ENCODE results near the gene PHOSPHO2. TPM values are rescaled to one million over a fixed set of nuclear protein-coding genes. Genes with fewer than 3 reads are reported as not detected.
A peak's percentile ranks its signal among the peaks of the same experiment; 100 is the strongest.

PHOSPHO2 gene
- total and polyA plus RNA-seq, 11 donors: 0.80 to 5.4 (median 3.0) TPM

DNA sequence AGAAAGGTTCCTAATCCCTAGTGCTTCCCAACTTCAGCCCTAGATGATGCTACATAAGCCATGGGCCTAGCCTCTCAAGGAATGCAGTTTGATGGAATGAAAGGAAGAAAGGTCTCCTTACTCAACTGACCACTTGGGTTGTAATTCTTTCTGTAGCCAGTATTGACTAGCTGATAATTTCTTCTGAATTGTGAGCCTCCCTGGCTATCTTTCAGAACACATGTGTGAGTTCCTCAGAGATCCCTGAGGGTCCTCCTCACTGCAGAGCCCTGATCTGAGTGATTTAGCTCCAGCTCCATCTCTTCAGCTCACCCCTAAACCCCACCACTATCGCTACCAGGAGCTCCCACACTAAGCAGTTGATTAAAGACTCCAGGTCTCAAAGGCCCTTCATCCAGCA lies 31.5 kb upstream of the PHOSPHO2 start:
- Histone ChIP-seq H3K9me3 (no peaks in the 10 kb centered on the region), H3K36me3 (no peaks in the 10 kb centered on the region), H3K4me3 (no peak overlapping the region), H3K27ac (no peak overlapping the region), H3K27me3 (no peaks in the 10 kb centered on the region), H3K4me1 (peaks cover 0 to 13% (median 0%) of the 10 kb centered on the region in 12 donors)
- no peak for DNase-seq
- WGBS, 4 donors: 81 to 100% (median 98%) methylated on average over 1 of the region's 1 CpG
- intact Hi-C loops (cut with DNase I): no loop called here
- TF ChIP-seq, protein P1, sequence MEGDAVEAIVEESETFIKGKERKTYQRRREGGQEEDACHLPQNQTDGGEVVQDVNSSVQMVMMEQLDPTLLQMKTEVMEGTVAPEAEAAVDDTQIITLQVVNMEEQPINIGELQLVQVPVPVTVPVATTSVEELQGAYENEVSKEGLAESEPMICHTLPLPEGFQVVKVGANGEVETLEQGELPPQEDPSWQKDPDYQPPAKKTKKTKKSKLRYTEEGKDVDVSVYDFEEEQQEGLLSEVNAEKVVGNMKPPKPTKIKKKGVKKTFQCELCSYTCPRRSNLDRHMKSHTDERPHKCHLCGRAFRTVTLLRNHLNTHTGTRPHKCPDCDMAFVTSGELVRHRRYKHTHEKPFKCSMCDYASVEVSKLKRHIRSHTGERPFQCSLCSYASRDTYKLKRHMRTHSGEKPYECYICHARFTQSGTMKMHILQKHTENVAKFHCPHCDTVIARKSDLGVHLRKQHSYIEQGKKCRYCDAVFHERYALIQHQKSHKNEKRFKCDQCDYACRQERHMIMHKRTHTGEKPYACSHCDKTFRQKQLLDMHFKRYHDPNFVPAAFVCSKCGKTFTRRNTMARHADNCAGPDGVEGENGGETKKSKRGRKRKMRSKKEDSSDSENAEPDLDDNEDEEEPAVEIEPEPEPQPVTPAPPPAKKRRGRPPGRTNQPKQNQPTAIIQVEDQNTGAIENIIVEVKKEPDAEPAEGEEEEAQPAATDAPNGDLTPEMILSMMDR (IDR thresholded peaks at IDR 0.05): no peak
- TF ChIP-seq POLR2A (IDR thresholded peaks at IDR 0.05): no peak
- no peak for ATAC-seq

DNA sequence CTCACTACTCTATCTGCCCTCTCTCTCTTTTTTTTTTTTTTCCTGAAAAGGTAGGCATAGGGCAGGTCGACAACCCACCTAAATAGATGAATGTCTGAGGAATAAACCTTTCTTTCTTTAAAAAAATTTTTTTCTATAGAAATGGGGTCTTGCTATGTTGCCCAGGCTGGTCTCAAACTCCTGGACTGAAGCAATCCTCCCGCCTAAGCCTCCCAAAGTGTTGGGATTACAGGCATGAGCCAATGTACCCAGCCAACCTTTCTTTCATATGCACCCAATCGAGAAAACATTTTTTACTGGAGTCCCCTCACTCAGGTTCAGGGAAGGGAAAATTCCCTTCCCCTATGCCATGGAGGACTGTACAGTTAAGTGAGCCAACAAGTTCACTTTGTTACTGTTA lies 31.0 kb upstream of the PHOSPHO2 start:
- no peaks in the 10 kb centered on the region for H3K36me3 ChIP-seq
- no peaks in the 10 kb centered on the region for H3K27me3 ChIP-seq
- peaks cover 0 to 13% (median 0%) of the 10 kb centered on the region in 12 donors for H3K4me1 ChIP-seq
- no peak for ATAC-seq
- WGBS, 4 donors: 92 to 94% (median 93%) methylated on average over 3 of the region's 3 CpGs
- no peak overlapping the region for H3K27ac ChIP-seq
- no peaks in the 10 kb centered on the region for H3K9me3 ChIP-seq
- H3K4me3 ChIP-seq: no peak overlapping the region
- intact Hi-C loops (cut with DNase I): no loop called here
- TF ChIP-seq POLR2A (IDR thresholded peaks at IDR 0.05): no peak
- TF ChIP-seq, protein P1 (IDR thresholded peaks at IDR 0.05): no peak
- DNase-seq: no peak

DNA sequence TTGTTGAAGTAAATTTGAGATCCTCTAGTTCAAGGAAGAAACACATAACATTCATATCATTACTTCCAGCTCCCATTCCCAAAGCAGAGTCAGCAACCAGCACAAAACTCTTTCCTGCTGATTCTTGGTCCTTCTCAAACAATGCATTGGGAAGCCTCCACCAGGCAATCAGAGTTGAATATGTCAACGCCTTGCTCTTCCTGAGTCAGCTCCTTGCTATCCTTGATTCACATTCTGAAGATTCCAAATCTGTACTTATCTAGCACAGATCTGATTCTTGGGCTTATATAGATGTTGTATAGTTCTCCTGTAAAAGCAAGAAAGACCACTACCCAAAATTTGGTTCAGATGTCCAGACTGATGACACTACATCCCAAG lies 29.7 kb upstream of the PHOSPHO2 start:
- DNase-seq: no peak
- ATAC-seq: no peak
- Histone ChIP-seq H3K27ac (no peak overlapping the region), H3K36me3 (no peaks in the 10 kb centered on the region), H3K9me3 (no peaks in the 10 kb centered on the region), H3K4me1 (peaks cover 0 to 13% (median 0%) of the 10 kb centered on the region in 12 donors), H3K27me3 (no peaks in the 10 kb centered on the region), H3K4me3 (no peak overlapping the region)
- 55 to 71% (median 60%) methylated on average over 1 of the region's 1 CpG for WGBS, 4 donors
- TF ChIP-seq, protein P1 (IDR thresholded peaks at IDR 0.05): no peak
- TF ChIP-seq POLR2A (IDR thresholded peaks at IDR 0.05): no peak
- intact Hi-C loops (cut with DNase I): no loop called here

DNA sequence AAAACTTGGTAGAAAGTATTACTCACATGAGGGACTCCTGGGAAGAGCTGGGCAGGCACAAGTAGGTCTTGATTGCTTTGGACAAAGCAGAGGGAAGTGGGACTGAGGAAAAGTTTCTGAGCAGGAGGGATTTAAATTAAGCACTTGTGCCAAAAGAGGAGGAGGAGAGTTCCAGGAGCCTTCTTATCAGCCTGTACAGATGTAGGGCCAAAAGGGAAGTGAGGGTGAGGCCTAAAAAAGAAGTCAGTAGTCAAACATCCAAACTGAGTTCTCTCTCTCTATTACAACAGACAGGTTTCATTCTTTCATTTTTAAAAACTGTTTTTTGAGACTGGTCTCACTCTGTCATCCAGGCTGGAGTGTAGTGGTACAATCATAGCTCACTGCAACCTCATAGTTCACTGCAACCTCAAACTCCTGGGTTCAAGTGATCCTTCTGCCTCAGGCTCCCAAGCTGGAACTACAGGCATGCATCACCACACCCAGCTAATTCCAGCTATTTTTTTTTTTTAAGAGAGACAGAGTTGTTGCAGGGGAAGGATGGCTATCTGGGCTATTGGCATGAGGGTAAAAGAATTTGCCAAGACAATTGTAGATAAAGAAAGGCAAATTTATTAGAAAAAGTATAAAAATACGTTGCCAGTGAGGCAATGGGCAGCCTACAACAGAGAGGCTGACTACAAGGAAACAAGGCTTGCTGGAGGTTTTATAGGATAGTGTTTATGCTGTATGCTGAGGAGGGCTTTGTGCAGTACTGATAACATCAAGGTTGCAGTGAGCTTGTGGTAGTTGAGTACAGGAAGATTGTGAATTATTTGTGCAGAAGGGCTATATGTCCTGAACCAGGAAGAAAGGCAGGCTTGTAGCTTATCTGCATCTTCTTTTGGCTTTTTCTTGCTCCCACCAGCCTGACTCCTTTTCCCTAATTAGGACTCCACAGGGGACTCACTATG lies 29.0 kb upstream of the PHOSPHO2 start:
- TF ChIP-seq, protein P1 (IDR thresholded peaks at IDR 0.05): no peak
- TF ChIP-seq POLR2A (IDR thresholded peaks at IDR 0.05): no peak
- Histone ChIP-seq H3K4me1 (peaks cover 0 to 13% (median 0%) of the 10 kb centered on the region in 12 donors), H3K27me3 (no peaks in the 10 kb centered on the region), H3K4me3 (no peak overlapping the region), H3K27ac (peak overlapping the region in 1 of 12 donors; percentile 1), H3K9me3 (no peaks in the 10 kb centered on the region), H3K36me3 (no peaks in the 10 kb centered on the region)
- WGBS, 4 donors: 58 to 71% (median 66%) methylated on average over 1 of the region's 1 CpG
- intact Hi-C loops (cut with DNase I): no loop called here
- no peak for DNase-seq
- ATAC-seq: peak in 3 of 4 donors; percentile 28 to 50 (median 44)

Data from heart left ventricle (tissue), 16 donors.